NCI-H748 (cell line): Measurements from ENCODE around the gene FAM184A.

Experiments
- DNase-seq: peaks from one replicate; lab custom pipeline; 2025; ENCODE audit not compliant: unreplicated experiment; lab: John Stamatoyannopoulos, UW

Gene FAM184A

DNA sequence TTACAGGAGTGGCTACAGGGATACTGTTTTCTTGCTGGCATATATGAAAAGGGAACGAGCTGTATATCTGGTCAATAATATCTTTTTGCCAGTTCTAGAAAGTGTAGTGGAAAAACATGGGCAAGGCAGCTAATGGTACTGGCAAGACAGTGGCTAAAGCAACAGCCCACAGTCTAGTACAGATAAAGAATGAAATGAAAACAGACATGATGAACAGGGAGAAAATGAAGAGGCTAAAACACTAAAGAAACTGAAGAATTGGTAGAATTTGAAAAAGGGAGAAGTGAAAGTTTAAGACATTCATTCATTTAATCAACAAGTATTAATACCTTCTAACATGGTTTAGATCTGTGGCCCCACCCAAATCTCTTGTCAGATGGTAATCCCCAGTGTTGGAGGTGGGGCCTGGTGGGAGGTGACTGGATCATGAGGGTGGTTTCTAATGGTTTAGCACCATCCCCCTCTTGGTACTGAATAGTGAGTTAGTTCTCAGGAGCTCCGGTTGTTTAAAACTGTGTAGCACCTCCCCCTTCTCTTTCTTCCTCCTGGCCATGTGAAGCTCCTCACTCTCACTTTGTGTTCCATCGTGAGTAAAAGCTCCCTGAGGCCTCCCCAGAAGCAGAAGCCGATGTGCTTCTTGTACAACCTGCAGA is 18.1 kb downstream of the FAM184A start:
- no peak for DNase-seq

DNA sequence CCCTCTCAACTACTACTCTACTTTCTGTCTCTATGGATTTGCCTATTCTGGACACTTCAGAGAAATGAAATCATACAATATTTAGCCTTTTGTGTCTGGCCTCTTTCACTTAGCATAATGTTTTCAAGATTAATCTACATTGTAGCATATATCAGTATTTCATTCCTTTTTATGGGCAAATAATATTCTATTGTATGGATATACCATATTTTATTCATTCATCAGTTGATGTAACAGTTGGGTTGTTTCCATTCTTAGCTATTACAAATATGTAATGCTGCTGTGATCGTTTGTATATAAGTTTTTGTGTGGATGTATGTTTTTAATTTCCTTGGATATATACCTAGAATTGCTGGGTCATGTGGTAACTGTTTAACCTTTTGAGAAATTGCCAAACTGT is 23.4 kb downstream of the FAM184A start:
- DNase-seq: no peak

DNA sequence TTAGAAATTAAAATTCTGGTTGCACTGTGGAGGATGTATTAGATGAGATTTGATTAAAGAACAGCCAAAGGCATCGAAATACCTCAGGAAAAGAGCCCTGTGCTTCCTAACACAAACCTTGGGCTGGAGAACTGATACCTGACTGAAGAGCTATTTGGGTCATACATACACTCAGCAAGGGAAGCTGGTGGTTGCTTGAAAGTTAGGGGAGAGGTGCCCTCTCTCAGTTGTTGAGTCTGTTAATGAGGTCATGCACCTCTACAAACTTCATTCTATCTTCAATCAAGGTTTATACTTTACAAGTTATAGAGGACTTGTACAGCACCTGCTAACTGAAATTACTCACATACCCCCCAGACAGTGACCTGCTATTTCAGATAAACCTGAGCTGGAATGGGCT is 25.5 kb downstream of the FAM184A start:
- DNase-seq: no peak

DNA sequence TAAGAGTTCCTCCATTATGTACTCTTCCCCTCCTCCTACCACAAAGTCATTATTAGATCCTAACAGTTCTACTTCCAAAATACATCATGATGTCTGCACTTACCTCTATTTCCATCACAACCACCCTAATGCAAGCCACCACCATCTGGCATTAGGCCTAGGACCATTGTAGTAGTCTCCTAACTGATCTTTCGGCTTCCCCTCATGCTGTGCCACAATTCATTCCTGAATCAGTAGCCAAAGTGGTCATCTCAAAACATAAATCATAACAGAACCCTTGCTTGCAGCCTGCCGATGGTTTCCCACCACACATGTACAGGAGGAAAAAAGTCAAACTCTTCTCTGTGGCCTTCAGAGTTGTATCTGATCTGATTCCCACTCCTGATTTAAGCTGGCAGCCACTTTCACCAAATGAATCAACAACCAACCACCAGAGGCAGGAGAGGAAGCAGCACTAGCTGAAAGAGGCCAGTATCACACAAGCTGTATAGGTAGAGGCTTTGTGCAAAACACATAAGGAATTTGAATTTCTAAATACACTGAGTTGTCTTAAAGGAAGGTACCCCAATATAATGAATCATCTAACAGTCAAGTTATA is 26.1 kb downstream of the FAM184A start:
- no peak for DNase-seq

DNA sequence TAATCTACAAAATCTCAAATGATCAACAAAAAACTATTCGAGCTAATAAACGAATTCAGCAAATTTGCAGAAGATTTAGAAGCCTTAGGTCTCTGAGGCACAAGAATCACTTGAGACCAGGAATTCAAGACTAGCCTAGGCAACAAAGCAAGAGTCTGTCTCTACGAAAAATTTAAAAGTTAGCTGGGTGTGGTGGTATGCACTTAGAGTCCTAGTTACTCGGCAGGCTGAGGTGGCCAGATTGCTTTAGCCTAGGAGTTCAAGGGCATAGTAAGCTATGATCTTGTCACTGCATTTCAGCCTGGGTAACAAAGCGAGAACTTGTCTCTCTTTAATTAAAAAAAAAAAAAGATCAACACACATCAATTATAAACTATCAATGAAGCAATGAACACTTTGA is 34.2 kb downstream of the FAM184A start:
- DNase-seq: no peak

DNA sequence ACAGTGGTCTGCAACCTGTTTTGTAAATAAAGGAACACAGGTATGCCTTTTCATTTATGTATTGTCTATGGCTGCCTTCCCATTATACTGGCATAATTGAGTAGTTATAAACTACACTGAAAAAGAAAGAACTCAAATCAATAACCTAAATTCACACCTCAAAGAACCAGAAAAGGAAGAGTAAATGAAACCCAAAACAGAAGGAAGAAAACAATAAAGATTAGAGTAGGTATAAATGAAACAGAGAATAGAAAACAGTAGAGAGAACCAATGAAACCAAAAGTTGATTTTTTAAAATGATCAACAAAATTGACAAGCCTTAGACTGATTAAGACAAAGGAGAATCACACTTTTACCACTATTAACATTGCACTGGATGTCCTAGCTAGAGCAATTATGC is 34.7 kb downstream of the FAM184A start:
- DNase-seq: no peak

DNA sequence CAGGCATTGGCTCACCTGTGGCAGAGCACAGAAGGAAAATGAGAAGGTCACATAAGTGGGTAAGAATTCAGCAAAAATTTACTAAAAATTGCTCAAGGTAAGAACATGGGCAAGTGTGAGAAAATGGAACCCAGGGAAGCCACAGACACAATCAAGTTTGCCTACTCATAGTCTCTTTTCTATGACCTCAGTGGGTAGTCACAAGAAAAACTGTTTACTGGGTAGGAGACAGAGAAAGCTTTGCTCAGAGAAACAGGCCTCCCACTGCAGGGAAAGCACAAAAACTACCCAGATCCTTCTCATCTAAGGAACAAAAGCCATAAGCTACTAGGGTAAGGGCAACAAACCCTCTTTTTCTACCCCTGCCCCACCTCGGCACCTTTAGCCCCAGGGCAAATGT is 35.2 kb downstream of the FAM184A start:
- no peak for DNase-seq

DNA sequence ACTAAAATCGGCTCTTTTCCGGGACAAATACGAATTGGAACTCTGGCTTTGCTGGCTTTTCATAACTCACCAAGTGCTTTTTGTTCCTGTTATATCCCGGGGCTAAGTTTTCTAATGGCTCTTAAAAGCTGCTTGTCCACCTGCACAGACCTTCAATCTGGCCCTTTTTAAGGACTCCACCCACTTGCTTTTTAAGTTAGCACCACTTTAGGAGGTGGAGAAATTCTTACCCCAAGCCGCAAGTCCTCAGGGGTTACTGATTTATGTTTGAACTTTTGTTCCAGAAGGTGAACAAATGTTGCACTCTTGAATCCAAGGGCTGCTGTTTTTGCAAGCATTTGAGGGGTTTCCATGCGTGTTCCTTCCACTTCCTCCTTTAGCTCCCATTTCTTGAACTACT is 37.8 kb downstream of the FAM184A start:
- DNase-seq: no peak

DNA sequence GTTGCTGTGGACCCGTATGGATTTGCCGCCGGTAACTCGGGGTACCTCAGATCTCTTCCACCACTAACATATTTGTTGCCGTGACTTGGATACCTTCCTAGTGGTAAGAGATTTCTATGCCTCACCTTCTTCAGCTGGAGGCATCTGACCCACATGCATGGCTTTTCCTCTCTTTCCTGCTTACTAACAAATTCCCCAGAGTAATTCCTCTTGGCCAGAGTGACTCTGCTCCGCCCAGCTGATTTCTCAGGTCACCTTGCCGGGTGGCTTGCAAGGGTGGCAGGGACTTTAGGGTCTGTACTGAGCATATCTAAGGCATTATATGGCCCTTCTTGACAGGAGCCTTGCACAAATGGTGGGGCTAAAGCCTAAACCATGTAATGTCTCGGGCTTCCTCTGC is 38.2 kb downstream of the FAM184A start:
- DNase-seq: no peak

DNA sequence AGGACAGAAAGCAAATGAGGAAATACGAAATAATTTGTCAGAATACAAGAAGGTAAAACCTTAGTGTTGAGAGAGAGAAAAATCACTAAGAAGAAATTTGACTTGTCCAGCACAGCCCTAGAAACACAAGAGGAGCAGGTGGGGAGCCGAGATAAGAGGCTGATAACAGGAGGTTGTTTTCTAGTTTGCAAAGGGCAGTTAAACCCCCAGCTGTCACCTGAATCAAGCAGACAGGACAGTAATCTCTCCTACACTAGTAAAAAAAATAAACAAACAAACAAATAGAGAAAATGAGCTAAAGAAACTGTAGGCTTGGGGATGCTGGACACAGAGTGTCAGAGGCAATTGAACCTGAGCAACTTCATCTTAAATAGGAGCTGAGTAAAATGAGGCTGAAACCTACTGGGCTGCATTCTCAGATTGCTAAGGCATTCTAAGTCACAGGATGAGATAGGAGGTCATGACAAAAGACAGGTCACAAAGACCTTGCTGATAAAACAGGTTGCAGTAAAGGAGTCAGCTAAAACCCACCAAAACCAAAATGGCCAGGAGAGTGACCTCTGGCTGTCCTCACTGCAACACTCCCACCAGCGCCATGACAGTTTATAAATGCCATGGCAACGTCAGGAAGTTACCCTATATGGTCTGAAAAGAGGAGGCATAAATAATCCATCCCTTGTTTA is 40.4 kb downstream of the FAM184A start:
- no peak for DNase-seq

DNA sequence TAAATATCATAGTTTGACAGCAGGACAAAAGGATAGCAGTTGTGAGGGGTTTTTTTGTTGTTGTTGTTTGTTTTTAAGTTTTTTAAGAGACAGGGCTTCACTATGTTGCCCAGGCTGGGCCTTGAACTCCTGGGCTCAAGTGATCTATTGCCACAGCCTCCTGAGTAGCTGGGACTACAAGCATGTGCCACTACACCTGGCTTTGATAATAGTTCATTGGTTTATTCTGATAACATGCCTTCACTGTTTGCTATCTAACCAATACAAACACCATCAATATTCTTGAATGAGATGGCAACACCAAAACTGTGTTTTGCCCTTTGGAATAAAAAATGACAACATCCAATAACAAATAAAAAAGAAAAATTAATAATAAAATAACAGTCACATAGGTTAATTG is 41.2 kb downstream of the FAM184A start:
- DNase-seq: no peak

DNA sequence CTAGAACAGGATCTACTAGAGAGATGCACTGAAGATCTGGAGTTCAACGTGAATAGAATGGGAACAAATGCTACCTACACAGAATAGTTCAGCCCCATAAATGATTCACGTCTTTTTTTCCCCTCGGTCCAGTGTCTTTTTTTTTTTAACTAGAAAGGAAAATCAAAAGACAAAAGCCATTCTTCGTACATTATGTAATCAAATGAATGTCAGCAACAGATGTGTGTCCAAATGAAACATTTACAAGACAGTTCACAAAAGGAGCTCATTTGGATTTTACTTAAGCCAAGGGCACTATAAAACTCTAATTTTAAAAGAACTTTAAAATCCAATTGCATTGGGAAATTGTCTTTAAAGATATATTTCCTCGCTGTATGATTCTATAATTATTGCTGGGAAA is 42.4 kb downstream of the FAM184A start:
- DNase-seq: no peak

DNA sequence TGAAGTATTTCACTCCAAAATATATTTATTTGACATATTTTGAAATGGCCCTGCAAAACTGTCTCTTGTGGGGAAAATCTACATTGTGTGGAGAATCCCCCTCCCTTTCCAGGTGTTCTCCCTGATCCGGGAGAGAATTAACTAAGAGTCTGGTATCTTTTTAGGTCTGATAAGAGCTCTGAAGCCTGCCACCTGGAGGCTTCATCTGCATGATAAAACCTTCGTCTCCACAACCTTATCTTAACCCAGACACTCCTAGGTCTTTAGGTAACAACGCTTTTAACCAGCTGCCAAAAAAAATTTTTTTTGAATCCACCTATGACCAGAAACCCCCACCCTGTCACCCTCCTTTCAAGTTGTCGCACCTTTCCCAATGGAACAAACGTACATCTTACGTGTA is 43.0 kb downstream of the FAM184A start:
- DNase-seq: peak; percentile 5

DNA sequence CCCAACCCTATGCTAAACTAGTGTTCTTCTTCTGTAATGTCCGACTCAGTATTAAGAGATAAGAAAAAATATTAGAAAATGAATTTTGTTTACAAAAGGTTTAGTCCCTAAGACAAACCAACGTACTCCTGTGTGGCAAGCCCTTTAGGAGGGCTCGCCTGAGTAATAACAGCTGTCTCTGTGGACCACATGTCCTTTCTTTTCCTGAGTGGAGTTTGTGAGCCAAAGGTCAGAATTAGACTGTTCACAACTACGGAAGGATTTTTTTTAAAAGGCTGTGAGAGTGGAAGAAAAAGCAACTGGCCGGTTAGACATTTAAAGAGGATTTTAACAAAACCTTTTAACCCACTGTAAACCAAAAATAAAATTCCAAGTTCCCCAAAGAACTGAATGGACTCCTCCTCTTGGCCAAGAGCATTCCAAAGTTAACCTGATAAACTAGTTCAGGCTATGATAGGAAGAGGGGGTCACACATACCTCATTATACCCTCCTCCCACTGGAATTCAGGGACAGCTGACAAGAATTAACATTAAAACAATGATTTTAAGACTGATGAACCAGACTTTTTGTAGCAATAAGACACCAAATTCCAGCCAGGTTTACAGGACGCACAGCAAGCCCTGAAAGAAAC is 43.5 kb downstream of the FAM184A start:
- no peak for DNase-seq

DNA sequence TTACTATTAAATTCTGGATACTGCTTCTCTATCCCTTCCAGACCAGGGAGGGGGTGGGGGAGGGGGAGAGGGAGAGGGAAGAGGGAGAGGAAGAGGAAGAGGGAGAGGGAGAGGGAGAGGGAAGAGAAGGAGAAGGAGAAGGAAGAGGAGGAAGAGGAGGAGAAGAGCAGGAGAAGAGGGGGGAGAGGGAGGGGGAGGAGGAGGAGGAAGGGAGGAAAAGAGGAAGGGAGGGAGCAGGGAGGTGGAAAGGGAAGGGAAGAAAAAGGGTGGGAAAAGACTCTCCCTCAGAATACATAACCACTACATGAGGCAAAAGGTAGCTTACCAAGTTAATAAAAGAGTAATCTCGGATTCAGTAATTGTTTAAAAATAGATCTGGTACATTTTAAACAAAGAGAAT is 46.0 kb downstream of the FAM184A start:
- no peak for DNase-seq

DNA sequence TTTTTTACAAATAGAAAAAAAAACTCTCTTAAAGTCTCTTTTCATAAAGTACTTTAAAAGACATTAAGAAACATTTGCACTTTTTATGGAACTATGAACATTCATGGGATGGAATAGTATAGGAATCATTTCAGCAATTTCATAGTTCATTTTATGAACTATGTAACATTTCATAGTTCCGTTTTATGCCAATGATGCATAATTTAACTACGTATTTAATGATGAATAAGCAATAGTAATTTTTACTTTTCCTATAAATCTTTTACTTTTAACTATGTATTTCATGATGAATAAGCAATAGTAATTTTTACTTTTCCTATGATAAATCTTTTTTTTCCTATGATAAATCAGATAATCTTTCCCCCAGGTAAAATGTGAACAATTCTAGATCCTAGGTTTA is 47.7 kb downstream of the FAM184A start:
- no peak for DNase-seq

DNA sequence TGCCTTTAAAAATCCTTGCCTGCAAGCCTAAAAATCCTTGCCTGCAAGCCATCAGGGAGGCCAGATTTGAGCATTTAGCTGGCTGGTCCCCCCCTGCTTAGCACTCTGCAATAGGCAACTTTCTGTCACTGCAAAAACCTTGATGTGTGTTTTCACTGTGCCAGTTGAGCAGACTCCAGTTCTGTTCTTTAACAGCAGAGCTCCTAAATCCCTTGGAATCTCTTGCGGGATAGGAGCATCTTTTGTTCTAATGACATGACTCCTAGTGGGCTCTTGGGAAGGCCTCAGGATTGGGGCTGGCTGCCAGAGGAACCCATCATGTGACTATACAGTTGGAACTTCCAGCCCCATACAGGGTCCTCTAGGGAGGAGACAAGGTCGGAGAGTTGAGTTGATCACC is 50.4 kb downstream of the FAM184A start:
- no peak for DNase-seq

DNA sequence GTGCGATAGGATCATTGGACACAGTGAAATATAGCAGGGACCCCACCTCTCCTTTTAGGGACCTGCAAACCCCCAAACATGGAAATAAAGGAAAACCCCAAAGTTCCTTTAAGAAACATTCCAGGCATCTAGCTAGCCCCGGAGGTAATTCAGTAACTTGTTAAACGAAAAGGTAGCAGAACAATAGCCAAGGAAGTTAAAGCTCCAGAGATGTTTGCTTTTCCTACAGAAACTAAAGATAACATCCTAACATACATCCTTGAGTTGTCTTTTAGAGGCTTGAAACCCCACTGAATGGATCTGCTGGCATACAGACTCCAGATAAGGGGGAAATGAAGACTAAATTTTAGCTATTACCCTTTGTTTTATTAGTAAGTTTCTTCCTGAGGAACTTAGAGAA is 51.0 kb downstream of the FAM184A start:
- no peak for DNase-seq

DNA sequence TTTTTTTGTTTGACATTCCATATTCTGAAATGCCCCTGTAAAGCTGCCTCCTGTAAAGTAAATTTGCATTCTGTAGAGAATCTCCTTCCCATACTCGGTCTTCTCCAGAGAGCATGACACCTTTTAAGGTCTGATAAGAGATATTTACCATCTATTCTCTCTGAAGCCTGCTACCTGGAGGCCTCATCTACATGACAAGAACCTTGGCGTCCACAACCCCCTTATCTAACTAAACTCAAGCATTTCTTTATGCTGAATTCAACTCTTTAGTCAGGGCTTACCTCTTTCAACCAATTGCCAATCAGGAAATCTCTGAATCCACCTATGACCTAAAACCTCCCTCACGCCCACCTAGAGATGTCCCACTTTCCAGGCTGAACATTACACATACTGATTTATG is 51.6 kb downstream of the FAM184A start:
- no peak for DNase-seq

DNA sequence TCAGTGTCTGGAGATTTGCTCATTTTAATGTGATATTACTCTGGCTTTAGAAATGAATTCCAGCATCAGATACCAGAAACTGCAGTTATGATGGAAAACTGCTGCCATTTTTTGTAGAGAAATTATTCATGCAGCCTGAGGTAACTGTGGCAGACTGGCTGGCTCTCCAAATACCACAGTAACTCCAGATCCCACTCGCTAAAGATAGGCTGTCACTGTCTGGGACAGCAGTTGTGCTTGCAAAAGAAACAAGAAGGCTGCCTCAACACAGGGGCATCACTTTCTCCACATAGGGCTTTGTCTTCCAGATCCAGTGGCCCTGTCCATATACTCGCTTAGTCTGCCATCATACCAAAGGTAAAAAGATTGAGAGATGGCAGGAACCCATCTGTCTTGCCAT is 52.7 kb downstream of the FAM184A start:
- DNase-seq: no peak

DNA sequence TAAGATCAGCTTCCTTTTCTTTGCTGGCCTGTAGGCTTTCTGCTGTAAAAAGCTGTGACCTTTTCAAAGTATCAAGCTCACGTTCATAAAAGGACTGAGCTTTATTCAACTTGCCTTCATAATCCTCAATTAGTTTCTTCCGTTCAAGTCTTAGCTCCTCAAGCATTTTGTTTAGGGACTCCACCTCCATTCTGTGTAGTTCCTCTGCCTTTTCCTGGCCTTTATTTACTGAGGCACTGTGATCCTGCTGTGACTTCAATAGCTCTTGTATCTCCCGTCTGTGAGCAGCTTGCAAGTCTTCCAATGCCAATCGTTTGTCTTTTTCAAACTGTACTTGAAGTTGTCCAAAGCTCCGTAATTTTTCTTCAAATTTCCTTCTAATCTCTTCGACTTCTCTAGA is 54.4 kb downstream of the FAM184A start:
- no peak for DNase-seq

DNA sequence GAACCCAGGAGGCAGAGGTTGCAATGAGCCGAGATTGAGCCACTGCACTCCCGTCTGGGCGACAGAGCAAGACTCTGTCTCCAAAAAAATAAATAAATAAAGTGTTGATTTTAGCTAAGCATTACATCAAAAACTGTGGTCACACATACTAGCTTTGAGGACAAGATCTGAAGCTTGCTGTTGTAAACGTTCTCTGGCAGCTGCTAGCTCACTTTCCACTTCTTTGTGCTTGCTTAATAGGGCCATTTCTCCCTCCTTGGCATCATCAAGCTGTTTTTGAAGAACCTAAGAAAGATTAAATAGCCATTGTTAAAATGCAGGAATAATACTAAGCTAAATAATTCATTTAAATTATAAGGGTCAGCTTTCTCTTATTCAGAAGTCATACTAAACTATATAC is 55.7 kb downstream of the FAM184A start:
- no peak for DNase-seq
